GM19193 (cell line): ENCODE results near the gene MASP1.

Source experiments
- POLR2A ChIP-seq: IDR thresholded peaks from 4 replicates; pipeline ENCODE4 v1.6.1; 2011; ENCODE audit not compliant: insufficient read depth, insufficient read length; ENCODE audit errors: extremely low read depth

The MASP1 gene

GRCh38 chr3:187310954-187311470, 19.5 kb upstream of the MASP1 start:
- no peak for TF ChIP-seq POLR2A

- no peak for TF ChIP-seq POLR2A
Observed at GRCh38 chr3:187310226-187310625, 18.7 kb upstream of the MASP1 start.

DNA sequence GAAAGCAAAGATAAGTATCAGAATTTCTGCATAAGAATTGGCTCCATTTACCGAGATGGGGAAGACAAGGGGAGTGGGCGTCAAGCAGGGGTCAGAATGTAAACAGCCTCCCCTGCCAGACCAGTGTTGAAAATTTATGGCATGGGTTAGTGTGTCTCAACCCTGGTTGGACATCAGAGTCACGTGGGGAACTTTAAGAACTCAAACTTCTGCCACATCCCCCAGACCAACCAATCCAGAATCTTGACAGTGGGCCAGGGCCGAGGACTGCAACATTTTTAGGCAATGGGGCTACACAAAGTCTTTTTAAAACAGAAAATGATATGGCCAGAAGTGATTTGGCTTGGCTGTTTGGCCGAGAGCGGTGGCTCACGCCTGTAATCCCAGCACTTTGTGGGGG, 14.3 kb upstream of the MASP1 start:
- no peak for TF ChIP-seq POLR2A

DNA sequence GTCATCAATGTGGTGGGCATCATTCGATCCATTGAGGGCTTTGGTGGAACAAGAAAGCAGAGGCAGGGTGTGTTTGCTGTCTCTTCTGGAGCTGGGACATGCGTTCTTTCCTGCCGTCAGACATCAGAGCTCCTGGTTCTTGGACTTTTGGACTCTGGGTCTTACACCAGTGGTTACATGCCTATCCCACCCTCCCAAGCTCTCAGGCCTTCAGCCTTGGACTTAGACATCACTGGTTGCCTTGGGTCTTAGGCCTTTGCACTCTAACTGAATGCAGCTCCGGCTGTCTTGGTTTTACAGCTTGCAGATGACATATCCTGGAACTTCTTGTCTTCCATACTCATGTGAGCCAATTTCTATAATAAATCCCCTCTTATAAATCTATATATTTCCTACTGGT, 8.1 kb upstream of the MASP1 start:
- no peak for TF ChIP-seq POLR2A

DNA sequence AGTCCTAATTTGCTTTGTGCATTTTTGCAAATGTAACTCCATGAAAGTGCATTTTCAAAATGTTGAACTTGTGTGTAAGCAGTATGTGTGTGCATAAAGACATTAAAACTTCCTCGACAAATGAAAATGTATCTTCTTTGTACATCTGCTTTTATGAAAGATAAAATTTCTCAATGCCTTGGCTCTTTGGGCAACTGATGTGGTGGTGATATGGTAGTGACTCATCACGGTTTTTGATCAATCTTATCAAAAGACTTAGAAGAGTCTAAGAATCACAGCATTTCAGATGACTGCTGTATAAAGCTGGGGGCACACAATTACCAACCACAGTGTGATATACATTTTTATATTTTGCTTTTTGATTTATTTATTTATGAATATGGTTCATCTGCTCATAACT, 5.4 kb upstream of the MASP1 start:
- TF ChIP-seq POLR2A, result no peak

- TF ChIP-seq POLR2A, result no peak
Observed at GRCh38 chr3:187296058-187296457, 4.5 kb upstream of the MASP1 start.

DNA sequence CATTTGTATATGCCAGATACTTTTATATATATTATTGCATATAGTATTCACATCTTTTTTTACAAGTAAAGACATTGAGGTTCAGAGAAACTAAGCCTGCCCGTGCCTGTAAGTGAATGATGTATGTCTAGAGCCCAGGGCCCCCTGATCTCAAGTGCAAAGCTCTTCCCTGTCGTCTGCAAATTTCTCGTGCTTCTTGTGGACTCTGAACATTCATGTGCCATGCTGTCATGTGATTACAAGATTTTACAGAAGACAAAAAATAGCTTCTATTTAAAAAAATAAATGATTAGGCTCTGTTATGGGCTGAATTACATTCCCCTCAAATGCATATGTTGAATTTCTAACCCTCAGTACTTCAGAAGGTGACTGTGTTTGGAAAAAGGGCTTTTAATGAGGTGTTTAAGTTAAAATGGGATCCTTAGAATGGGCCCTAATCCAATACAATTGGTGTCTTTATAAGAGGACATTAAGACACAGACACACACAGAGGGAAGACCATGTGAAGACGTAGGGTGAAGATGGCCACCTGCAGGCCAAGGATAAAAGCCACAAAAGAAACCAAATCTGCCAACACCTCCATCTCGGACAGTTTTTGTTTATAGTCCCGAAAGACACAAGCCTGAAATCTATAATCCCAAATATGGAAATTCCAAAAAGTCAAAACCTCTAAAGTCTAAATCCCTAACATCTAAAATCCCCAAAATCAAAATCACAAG, 3.9 kb upstream of the MASP1 start:
- no peak for TF ChIP-seq POLR2A

DNA sequence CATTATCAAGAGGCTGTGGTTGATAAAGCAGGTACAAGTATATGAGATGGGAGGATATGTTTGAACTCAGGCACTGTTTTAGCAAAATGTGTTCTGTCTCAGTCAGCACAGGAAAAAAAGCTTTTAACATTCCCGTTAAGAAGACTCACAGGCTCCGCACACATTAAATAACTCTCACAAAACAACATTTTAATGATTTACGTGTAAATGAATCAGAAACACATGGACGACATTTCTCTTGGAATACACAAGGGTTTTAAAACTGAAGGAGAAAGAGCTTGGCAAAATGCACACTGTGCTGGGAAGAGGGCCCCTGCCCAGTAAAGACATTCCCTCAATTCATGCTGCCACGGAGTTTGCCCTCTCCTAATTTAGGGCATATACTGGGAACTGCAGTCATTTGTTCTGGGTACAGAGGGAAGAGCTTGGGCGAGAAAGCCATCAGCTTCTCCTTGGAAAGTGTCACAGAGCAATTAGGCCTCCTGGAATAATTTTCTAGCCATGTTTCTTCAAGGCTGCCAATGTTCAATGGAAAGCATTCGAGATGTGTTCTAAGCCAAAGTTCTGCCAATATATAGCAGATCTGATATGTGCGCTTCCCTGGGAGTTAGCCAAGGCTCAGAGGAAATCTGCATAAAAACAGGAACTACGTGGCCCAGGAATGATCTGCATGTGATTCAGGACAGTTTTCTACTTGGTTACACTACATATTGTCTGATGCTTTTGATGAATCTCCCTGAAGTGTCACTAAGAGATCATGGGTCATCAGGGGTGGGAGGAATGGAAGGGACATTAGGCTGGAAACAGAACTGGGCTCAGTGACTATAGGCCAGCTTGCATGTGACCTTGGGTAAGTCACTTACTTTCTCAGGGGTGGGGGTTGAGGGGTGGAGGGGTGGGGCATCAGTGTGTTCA, 2.2 kb upstream of the MASP1 start:
- TF ChIP-seq POLR2A, result no peak

GRCh38 chr3:187292631-187293515, 1.3 kb upstream of the MASP1 start:
- no peak for TF ChIP-seq POLR2A

DNA sequence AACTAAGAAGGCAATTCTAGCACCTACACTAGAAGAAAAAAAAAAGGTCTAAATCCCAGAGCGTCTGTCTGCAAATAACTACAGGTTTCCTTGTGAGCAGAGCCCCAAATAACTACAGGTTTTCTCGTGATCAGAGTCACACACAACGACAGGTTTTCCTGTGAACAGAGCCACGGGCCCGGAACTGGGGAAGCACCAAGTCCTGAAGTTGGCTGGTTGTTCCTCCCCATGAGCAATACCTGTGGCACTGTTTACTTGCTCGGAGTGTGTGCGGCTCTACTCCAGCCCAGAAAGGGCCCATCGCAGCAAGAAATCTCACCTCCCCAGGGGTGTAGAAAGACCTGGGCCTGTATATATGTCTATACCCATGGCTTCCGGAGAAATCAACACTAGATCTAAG, 644 bp upstream of the MASP1 start:
- TF ChIP-seq POLR2A, result no peak

DNA sequence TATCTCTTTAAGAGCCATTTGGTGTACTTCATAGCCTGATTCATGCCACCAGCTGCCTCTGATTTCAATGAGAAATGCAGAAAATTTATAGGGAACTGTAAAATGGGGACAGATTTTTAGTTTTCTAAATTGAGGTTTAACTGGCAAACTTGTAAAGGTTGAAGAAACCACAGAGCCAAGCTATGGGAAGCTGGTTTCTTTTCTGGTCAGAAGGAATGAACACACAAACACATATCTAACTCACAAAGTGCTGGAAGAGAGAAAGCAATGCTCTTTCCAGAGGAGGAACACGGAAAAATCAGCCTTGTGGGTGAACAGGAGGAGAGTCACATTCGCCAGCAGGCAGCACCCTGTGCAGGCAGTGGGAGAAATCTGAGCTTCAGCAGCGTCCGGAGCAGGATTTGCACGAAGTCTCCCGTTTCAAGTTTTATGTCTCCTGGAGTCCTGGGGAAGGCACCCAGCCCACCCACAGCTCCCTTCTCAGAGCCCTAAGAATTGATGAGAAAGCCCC, 481 bp downstream of the MASP1 start:
- TF ChIP-seq POLR2A, result no peak

DNA sequence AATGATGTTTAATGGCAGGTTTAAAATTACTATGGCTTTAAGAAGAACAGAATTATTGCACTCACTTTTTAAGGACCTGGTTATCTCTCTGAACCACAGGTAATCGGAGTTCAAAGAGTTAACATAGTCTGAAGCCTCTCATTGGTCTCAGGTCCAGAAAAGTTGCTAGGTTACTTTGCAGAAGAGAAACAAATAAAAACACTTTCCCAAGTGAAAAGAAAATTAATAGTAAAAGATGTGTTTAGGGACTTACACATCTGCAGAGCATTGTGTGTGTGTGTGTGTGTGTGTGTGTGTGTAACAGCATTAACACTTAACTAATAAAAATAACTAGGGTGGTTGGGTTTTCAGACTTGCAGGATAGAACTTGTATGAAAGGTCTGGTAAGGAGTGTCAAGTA, 1.0 kb downstream of the MASP1 start:
- no peak for TF ChIP-seq POLR2A

DNA sequence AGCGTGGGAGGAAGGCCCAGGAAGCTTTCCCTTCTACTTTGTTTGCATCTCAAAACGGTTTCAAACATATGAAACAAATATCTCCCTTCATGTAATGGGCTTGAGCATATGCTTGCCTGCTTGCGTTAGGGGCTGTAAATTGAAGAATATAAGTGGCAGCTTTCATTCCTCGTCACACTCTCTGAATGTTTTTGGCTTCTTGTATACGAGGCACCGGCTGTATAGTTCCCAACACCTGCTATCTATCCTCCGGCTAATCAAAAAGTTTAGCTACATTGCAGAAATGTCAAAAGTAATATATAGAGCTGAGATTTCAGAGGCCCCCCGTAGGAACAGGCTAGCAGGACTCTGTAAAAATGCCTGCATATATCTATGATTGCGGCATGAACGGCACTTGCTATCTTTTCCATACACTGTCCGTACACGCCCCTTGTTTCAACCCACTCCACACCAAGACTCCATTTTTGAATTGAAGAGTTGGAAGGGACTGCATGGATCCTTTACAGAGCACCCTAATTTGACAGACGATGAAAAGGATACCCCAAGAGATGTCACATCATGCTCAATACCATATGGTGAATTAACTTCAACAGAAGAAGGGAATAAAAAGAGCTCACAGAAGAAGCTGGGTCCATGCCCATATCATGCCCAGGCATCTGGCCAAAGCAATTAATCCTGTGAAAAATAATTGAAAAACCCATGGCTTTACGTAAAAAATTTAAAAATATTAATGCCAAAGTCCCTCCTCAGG, 2.5 kb downstream of the MASP1 start:
- no peak for TF ChIP-seq POLR2A
